ENCODE measurements around the gene ZBTB49.

GRCh38 chr4:4339504-4340085, 49.5 kb downstream of the ZBTB49 start:
- TF ChIP-seq CTCF (IDR thresholded peaks at IDR 0.05) (no peak), POLR2AphosphoS5 (IDR thresholded peaks at IDR 0.05) (no peak), POLR2A (IDR thresholded peaks at IDR 0.05) (no peak), EP300 (IDR thresholded peaks at IDR 0.05) (no peak)

Data from sigmoid colon (tissue), 4 donors.